ENCODE data around the gene MGAT3. TPM values are rescaled to one million over a fixed set of nuclear protein-coding genes. Genes with fewer than 3 reads are reported as not detected.
"Not testable (repeated sequence)": the region's sequence is repeated elsewhere in the genome, so short reads cannot be mapped to it uniquely, and the experiment has no call there.

MGAT3 gene
- total RNA-seq, 1 donor from 2014 or later = not detected

- peak; percentile 55 to 74 for DNase-seq (ENCODE audit: low read depth in 2 of 2)
Measured at GRCh38 chr22:39490135-39490798, 33.5 kb downstream of the MGAT3 start.

- DNase-seq (ENCODE audit: low read depth in 2 of 2) = no peak
Measured at GRCh38 chr22:39490966-39491680, 34.3 kb downstream of the MGAT3 start.

GRCh38 chr22:39491696-39492095 is 34.9 kb downstream of the MGAT3 start:
- DNase-seq (ENCODE audit: low read depth in 2 of 2) = no peak

- no peak for DNase-seq (ENCODE audit: low read depth in 2 of 2)
Measured at GRCh38 chr22:39492186-39492585, 35.4 kb downstream of the MGAT3 start.

GRCh38 chr22:39493759-39494158 is 36.9 kb downstream of the MGAT3 start:
- no peak for DNase-seq (ENCODE audit: low read depth in 2 of 2)

GRCh38 chr22:39494471-39495120 is 37.8 kb downstream of the MGAT3 start:
- DNase-seq (ENCODE audit: low read depth in 2 of 2) = peak in 1 of 2 donors; percentile 36

- peak; percentile 75 to 82 for DNase-seq (ENCODE audit: low read depth in 2 of 2)
Measured at GRCh38 chr22:39496131-39496838, 39.5 kb downstream of the MGAT3 start.

- DNase-seq (ENCODE audit: low read depth in 2 of 2) = no peak
Measured at GRCh38 chr22:39497429-39497828, 40.6 kb downstream of the MGAT3 start.

GRCh38 chr22:39498368-39498767 is 41.6 kb downstream of the MGAT3 start:
- peak in 1 of 2 donors; percentile 62 for DNase-seq (ENCODE audit: low read depth in 2 of 2)

- DNase-seq (ENCODE audit: low read depth in 2 of 2) = no peak
Measured at GRCh38 chr22:39498802-39499201, 42.0 kb downstream of the MGAT3 start.

GRCh38 chr22:39500101-39500500 is 43.3 kb downstream of the MGAT3 start:
- DNase-seq (ENCODE audit: low read depth in 2 of 2) = no peak

- DNase-seq (ENCODE audit: low read depth in 2 of 2) = no peak
Measured at GRCh38 chr22:39501644-39502108, 44.9 kb downstream of the MGAT3 start.

- peak; percentile 93 to 94 for DNase-seq (ENCODE audit: low read depth in 2 of 2)
Measured at GRCh38 chr22:39502109-39502788, 45.4 kb downstream of the MGAT3 start, which contains the start of gene MIEF1. TSS of gene MIEF1 (plus strand) at chr22:39502290. CDS start at chr22:39511295, 9,005 bp downstream.

GRCh38 chr22:39502789-39503409 is 46.1 kb downstream of the MGAT3 start:
- DNase-seq (ENCODE audit: low read depth in 2 of 2) = no peak

GRCh38 chr22:39503630-39504029 is 46.8 kb downstream of the MGAT3 start:
- no peak for DNase-seq (ENCODE audit: low read depth in 2 of 2)

- no peak for DNase-seq (ENCODE audit: low read depth in 2 of 2)
Measured at GRCh38 chr22:39504071-39504470, 47.3 kb downstream of the MGAT3 start.

GRCh38 chr22:39507021-39507420 is 50.2 kb downstream of the MGAT3 start:
- not testable (repeated sequence) for DNase-seq (ENCODE audit: low read depth in 2 of 2)

GRCh38 chr22:39508393-39508792 is 51.6 kb downstream of the MGAT3 start:
- DNase-seq (ENCODE audit: low read depth in 2 of 2) = no peak

- DNase-seq (ENCODE audit: low read depth in 2 of 2) = no peak
Measured at GRCh38 chr22:39510529-39511149, 53.8 kb downstream of the MGAT3 start.

- DNase-seq (ENCODE audit: low read depth in 2 of 2) = no peak
Measured at GRCh38 chr22:39511226-39511625, 54.4 kb downstream of the MGAT3 start.

All from lung microvascular endothelial cell (primary cell).